SKM-1 treated with dmso at 0.1 percent for 144 hours (cell line): ENCODE results near the gene TNFRSF11A.
A peak's percentile ranks its signal among the peaks of the same experiment; 100 is the strongest.

Source experiments
- DNase-seq: peaks from one replicate; lab custom pipeline; 2025; ENCODE audit not compliant: unreplicated experiment; lab: John Stamatoyannopoulos, UW

Gene TNFRSF11A

DNA sequence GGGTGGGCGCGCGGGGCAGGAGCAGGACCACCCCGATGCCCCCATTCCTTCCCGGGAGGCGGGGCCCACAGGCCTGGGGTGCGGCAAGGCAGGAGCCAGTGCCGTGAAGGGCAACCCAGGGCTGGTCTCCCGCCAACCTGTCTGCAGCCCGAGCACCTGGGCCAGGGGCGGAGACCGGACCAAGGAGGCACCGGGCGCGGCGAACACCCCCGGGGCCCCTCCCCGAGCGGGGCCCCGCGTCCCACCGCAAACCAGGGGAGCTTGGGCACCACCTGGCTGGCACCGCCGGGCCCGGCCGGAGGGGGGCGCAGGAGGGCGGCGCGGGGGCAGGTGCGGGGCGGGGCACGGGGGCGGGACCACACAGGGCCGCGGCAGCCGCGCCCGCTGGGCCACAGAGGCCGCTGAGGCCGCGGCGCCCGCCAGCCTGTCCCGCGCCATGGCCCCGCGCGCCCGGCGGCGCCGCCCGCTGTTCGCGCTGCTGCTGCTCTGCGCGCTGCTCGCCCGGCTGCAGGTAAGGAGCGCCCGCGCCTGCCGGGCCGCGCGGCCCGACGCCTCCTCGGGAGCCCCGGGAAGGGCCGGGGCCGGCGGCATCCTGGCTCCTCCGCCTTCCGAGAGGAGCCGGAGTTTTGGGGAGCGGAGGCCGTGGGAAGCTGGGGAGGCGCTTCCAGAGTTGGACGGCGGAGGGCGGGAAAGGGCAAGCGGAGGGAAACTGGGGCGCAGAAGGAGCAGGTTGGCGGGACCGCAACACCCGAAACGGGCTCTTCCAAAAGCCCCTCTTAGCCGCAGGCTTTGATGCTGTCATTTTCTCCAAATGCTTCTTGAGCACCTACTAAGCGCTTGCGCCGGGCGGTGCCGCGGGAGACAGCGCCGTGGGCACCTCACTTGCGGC, at the start of gene TNFRSF11A:
Gene TNFRSF11A, plus strand, starts transcription at position 394 of the 889 bp plus-strand sequence. Its CDS starts 43 bp downstream, at position 437.
- DNase-seq, result no peak

DNA sequence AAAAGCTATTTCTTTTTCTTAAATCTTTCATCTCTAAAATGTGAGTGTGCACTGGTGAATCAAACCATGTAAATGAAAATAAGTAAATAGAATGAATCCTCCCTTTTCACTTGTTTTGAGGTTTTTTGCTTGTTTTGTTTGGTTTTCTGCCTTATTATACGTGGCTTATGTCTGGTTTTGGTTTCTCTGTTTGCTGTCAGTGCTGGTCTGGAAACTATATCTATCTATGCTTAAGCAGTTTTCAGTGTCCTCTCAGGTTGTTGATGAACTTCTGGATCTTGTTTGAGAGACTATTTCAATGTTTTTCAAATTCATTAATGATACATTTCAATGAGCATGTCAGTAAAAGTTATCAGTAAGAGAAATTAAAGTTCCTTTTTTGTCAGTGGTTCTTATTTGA, 48.1 kb upstream of the TNFRSF11A start:
- DNase-seq, result no peak

DNA sequence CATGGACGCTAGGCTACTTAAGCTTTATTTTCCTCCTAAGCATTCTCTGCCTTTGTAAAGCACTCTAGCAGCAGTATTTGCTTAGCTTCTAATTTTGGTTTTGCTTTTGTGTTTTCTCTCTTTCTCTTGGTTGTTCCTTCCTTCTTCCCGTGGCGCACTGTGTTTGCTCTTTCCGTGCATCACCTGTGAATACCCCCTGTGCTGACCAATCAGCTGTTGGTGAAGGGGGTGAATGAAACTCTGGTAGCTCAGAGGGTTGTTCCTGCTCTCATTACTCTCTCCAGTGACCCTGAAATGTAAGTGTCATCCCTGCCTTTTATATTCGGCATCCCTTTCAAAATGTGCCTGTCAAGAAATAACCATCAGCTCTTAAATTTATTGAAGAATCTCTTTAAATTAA, 45.5 kb upstream of the TNFRSF11A start:
- DNase-seq, result no peak

DNA sequence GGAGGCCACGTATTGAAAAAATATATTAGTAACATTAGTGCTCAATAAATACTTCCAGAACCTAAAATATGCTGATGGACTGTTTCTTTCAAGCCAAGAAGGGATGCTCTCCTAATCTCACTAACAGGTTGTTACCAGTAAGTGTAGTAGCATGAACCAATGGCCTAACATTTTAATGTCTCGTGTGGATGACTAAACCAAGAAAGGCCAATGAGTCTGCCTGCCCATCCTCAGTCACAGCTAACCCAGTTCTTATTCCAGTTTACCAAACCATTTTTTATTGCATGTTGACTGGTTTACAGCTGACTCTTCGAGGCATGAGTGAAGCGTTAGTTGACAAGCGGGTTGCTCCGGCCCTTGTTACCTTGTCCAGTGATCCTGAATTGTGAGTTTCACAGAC, 45.1 kb upstream of the TNFRSF11A start:
- no peak for DNase-seq

DNA sequence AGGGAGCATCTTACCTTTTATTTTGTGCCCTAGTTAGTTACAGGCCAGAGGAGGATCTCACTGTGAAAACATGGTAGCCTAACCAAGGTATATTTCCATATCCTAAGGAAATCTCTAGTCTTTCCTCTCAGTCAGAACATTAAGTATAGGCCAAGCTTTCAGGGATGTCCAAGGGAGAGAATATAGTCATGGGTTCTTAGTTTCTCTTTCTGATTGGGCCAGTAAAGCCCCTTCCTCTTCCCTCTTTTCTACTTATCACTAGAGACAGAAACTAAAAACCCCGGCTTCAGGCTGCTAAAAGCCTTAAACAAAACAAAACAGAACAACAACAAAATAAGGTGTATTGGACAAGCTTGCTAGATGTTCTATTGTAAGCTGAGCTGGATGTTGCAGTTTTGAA, 44.3 kb upstream of the TNFRSF11A start:
- DNase-seq, result no peak

DNA sequence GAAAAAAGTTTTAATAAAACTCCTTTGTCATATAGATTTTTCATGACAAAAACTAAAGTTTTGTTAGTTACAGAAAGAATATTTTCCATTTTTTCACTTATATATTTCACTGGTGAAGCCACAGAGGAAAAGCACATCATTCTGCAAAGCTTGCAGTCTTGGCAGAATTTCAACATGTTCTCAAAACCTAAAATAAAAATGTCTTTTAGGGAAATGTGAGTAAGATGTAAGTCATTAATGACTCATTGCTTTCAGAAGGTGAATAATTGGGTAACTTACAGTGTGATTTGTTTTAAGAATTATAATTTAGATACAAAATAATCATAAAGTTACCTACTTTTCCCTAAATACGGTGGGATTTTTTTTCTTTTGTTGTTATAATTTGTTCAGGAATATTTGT, 43.4 kb upstream of the TNFRSF11A start:
- DNase-seq, result no peak

DNA sequence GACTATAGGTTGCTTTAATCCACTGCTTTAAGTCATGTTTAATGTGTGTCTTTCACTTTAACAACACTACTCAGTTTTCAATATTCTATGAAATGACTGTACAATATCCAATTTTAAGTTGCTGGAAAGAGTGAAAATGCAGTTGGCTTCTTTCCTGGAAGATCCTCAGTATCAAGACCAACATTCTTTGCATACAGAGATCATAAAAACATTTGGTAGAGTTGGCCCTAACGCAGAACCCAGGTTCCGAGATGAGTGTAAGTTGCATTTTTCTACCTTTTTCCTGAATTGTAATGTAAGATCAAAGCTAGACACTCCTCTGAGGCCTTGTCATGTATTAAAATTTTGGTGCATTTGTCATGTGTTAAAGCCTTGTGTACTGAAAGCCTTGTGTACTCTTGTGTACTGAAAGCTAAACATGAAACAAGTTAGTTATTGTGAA, 42.9 kb upstream of the TNFRSF11A start:
- no peak for DNase-seq

DNA sequence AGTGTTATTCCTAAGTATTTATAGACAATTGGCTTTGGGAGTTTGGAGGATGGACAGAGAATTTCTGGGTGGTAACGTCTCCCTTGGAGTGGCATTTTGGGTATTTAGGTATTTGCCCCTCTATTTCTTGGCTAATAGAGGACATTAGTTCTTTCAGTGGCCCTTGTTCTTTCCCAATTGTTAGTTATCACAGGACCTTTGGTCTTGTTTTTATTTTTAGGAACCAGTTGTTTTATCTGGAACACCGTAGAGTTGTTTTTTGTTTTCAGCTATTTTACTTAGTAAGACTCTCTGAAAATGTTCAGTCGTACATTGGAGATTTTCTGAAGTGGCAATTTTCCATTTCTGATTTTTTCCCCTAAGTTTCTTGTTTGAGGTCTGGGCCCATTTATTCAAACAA, 40.5 kb upstream of the TNFRSF11A start:
- no peak for DNase-seq

DNA sequence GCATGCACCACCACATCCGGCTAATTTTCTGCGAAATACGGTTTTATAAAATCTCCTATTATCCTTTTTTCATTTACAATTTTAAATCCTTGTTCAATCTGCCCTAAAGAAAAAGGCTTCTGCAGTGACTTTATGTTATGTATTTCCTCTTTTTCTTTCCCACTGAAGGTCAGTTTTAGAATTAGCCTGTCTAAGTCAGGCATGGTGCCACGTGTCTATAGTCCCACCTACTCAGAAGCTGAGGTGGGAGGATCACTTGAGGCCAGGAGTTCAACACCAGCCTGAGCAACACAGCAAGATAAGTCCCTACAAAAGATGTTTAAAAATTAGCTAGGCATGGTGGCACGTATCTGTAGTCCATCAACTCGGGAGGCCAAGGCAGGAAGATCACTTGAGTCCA, 39.8 kb upstream of the TNFRSF11A start:
- no peak for DNase-seq

DNA sequence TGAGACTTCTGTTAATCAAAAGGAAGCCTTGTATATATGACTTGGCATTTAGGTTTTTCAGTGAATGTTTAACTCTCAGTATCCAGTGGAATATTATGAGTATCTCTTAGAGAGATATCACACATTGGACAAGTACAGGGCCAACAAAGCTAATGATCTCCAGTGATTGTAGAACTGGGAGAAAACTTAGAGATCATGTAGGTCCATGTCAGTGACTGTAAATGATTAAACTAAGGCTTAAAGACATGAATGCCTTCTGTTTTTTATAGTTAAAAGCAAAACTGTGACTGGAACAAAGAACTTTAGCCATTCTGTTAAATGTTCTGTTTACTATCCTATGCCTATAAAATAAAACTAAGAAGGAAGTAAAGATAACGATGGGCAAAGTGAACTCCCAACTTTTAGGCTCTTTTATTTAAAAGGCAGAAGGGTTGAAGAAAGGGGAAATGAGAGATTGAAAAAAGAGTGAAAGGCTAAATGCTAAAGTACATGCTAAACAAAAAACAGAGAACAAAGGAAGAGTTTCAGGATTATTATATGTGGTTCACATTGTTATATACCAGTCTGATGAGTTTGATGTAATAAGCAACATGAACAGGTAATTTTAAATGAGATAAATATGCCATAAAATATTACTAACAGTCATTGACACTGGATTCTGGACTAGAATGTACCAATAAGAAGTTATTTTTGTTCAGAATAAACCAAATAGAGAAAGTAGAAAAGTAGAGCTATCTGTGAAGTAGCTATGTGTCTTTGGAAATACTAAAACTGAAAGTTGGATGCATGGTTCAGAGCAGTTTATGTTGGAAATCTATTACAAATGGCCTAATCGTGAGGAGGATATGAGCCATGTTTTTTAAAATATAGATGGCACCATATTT, 37.1 kb upstream of the TNFRSF11A start:
- no peak for DNase-seq

DNA sequence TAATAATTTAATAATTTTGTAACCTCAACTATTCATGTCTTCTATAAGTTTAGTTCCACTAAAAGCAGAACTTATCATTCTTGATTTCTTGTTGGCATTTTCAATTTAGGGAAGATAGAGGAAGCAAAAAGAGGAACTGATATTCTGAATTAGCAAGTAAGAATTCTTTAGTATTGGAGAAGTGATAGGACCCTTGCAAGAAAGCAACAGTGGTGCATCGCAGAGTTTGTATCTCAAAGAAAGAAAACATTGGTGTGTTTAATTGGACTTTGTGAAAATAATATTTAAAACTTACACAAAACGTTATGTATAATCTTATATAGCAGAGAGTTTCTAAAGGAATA, 36.5 kb upstream of the TNFRSF11A start:
- DNase-seq, result peak; percentile 89

DNA sequence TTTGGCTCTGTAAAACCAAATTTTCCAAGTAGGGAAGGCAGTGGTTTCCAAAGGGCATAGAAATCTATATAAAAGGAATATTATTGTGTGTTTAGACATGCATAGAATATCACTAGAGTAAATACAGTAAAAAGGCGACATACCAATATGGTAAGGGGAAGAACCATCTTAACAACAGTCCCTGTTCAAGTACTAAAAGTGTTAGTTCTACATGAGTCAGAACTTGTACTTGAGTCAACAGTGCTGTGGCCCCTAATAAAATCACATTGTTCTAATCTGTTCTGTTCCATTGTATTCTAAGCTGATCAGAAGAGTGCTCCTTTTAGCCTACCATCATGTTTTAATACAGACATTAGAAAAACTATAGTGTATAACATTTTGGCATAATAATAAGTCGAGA, 36.1 kb upstream of the TNFRSF11A start:
- no peak for DNase-seq

DNA sequence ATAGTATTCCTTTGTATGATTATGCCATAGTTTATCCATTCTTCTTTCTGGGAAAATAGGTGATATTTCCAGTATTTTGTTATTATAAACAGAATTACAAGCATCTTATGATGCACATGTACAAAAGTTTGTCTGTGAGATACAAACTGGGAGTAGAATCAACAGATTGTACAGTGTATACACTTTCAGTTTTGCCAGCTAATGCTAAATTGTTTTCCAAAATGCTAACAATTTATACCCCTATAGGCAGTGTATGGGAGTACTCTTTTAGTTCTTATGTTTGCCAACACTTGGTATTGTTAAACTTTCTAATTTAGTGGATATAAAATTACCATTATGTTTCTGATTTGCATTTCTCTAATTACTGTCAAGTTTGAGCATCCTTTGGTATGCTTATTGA, 31.0 kb upstream of the TNFRSF11A start:
- DNase-seq, result no peak

DNA sequence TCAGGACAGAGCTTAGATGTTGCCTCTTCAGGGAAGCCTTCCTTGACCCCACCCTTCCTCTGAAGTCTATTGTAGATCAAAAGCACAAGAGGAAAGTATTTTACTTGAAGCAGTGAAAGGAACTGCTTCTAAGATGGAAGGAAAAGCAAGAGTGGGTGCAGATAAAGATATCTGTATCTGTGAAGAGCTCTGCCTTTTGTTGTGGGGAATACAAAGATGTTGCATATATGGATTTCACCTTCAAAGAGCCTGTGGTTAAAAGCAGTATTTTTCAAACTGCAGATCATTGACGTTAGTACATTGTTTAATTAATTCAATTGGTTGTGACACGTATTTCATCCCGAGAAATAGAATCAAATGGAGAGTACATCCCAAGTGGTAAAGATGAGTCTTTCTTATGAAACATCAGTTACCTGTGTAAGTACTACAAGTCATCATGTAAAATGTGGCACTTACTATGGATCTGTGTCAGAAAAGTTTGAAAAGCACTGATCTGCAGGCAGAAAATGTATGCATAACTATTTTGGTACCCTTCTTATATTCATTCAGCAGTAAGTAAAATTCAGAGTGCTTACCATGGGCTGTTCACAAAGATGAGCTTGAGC, 24.6 kb upstream of the TNFRSF11A start:
- no peak for DNase-seq

DNA sequence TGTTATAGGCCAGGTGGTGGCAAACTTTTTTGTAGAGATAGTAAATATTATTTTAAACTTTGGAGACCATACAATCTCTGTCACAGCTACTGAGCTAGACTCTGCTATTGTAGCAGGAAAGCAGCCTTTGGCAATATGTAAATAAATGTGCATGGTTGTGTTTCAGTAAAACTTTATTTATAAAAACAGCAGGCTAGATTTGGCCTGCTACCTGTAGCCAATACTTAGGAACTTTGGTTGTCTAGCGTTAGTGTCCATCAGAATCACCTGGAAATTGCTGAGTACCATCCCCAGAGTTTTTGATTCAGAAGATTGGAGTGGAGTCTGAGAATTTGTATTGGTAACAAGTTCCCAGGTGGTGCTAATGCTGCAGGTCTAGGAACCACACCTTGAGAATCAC, 23.8 kb upstream of the TNFRSF11A start:
- no peak for DNase-seq

DNA sequence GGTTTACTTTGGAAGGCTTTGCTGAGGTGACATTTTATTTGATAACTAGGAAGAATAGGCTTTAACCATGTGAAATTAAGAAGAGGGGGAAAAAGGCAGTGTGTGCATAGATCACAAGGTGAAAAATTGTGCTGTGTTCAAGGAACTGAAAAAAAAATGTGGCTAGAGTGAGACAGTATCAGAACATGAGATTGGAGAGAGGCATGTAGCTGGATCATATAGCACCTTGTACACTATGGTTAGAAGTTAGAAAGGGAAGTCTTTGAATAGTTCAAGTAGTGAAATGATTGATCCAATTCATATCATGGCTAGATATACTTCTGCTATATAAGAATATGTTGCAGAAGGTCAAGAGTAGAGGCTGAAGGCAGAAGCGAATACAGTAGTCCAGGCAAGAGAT, 12.3 kb upstream of the TNFRSF11A start:
- DNase-seq, result no peak

DNA sequence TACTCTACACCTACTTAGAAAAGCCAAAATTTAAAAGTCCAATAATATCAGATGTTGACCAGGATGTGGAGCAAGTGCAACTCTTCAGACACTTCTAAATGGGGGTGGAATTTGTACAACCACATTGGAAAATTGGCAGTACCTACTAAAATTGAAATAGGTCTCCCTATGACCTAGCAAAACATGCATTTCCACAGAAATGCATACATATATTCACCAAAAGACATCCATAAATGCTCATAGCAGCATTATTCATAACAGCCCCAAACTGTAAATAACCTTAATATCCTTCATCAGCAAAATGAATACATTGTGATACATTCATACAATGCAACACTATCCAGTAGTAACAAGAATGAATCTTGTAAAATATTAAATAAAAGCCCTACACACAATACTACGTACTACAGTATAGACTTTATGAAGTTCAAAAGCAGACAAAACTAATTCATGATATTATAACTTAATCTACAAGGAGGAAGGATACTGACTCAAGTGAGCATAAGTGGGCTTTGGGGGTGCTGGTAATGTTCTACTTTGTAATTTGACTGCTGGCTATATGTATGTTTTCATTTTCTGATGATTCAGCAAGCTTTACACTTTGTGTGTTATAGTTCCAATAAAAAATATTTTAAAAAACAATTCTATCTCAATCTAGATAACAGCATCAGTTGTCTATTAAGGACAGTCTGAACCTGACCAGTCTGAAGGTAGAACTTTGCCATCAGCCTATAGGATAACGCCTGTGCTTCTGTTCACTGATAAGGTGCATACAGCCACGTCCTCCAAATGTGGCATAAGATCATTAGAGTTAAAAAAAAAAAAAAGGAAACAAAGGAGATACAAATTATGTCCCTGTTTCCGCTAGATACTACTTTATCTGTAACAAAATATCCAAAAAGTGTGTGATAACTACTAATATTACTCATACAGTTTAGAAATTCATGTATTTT, 6.6 kb upstream of the TNFRSF11A start:
- no peak for DNase-seq

DNA sequence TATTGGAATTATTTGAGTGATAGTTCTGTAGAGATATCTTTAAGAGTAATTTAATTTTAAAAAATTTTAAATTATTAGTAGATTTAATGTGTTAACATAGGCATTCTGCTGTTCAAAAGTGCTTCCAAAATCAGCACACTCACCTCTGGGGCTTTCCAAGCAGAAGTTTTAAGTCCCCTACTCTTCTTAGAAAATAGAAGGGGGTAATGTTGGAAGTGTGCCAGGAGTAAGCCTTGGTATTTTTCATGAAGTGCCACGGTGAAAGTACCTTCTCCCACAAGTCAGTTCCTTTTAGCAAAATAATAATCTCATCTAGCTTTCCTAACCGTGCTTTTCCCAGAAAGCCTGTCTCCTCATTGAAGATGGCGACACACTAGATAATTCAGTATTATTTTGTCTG, 3.9 kb upstream of the TNFRSF11A start:
- no peak for DNase-seq

DNA sequence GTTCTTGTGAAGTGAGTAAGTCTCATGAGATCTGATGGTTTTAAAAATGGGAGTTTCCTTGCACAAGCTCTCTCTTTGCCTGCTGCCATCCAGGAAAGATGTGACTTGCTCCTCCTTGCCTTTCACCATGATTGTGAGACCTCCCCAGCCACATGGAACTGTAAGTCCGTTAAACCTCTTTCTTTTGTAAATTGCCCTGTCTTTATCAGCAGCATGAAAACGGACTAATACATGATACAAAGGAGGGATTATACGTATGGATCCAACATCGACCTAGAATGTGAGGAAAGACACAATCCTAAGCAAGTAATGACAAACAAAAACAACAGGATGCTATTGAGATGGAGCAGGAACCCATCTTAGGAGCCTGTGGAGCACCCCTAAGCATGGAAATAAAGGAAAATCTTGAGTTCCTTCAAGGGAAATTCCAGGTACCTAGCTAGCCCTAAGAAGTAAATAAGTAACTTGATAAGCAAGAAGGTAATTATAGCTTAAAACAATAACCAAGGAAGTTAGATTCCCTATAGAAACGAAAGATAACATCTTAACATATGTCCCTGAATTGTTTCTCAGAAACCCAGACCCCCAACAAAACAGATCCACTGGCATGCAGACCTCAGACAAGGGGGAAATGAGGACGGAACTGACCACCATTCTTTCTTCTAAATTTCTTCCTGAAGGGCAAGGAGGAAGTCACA, 1.5 kb upstream of the TNFRSF11A start:
- no peak for DNase-seq
